ENCODE measurements around the gene PCDHGA1. TPM values are rescaled to one million over a fixed set of nuclear protein-coding genes. Genes with fewer than 3 reads are reported as not detected.

PCDHGA1 gene
- polyA plus RNA-seq, 3 donors, result not detected

DNA sequence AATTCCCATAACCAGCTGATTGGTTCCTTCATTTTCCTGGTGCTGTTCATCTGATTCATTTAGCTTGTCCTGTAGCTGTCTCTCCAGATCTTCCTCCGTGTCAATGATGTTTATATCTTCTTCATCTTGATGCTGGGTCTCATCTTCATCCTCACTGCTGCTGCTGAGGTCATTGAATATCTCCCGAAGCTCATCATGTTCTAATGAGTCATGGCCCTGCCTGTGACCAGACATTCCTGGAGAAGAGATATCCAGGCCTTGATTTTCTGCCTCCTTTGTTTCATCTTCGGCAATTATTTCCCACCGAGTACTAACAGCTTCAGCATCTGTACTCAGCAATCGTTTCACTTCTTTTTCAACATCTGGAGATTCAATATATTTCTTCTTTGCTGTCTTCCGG lies 11.1 kb upstream of the PCDHGA1 start:
- peaks cover 16% of the 10 kb centered on the region for H3K4me1 Mint-ChIP-seq
- peak overlapping the region in 1 of 7 donors; percentile 69 for H3K27ac Mint-ChIP-seq
- H3K27me3 Mint-ChIP-seq (ENCODE audit: low read depth in 3 of 3), result peaks cover 2 to 6% (median 5%) of the 10 kb centered on the region in 3 donors
- intact Hi-C loops (cut with micrococcal nuclease), result no loop called here
- H3K9me3 Mint-ChIP-seq, result peaks cover 48 to 92% (median 90%) of the 10 kb centered on the region in 7 donors
- H3K27ac ChIP-seq (ENCODE audit: low read depth in 1 of 2, low read length in 2 of 2), result no peak overlapping the region
- H3K36me3 Mint-ChIP-seq, result peaks cover 14 to 34% of the 10 kb centered on the region in 2 donors
- peaks cover 0 to 20% of the 10 kb centered on the region in 2 donors for H3K36me3 ChIP-seq (replicated peaks in 1 of 2; ENCODE audit: control insufficient read depth in 1 of 2, insufficient read depth in 2 of 2, low read length in 2 of 2)
- H3K4me3 Mint-ChIP-seq, result no peak overlapping the region
- peaks cover 62 to 88% of the 10 kb centered on the region in 2 donors for H3K9me3 ChIP-seq (replicated peaks in 1 of 2; ENCODE audit: control insufficient read depth in 1 of 2, insufficient read depth in 1 of 2, low read length in 2 of 2)
- no peak overlapping the region for H2AFZ ChIP-seq (ENCODE audit: insufficient read depth, low read depth, low read length, poor library complexity, severe bottlenecking)
- DNase-seq, result no peak
- peaks cover 16% of the 10 kb centered on the region for H3K79me2 ChIP-seq (ENCODE audit: insufficient read depth, low read length)
- H3K9ac ChIP-seq (ENCODE audit: insufficient read depth, low read length, poor library complexity, severe bottlenecking), result no peak overlapping the region
- 98% methylated on average over 5 of the region's 6 CpGs for WGBS (ENCODE audit: insufficient coverage)
- H3K27me3 ChIP-seq (ENCODE audit: control insufficient read depth in 2 of 2, insufficient read depth in 2 of 2, low read length in 2 of 2), result peaks cover 0 to 2% of the 10 kb centered on the region in 2 donors
- peak overlapping the region in 1 of 3 experiments; percentile 92 for H3K4me3 ChIP-seq (replicated peaks in 1 of 3; ENCODE audit: low read depth in 2 of 3, low read length in 3 of 3)
- H3K4me2 ChIP-seq (replicated peaks; ENCODE audit: extremely low read depth, low read length, poor library complexity, severe bottlenecking), result no peak overlapping the region
- H4K20me1 ChIP-seq (ENCODE audit: insufficient read depth, low read length), result no peaks in the 10 kb centered on the region
- H3K4me1 ChIP-seq (ENCODE audit: control insufficient read depth in 1 of 2, insufficient read depth in 2 of 2, low read length in 2 of 2), result peaks cover 11 to 16% of the 10 kb centered on the region in 2 donors
- TF ChIP-seq, protein P1, sequence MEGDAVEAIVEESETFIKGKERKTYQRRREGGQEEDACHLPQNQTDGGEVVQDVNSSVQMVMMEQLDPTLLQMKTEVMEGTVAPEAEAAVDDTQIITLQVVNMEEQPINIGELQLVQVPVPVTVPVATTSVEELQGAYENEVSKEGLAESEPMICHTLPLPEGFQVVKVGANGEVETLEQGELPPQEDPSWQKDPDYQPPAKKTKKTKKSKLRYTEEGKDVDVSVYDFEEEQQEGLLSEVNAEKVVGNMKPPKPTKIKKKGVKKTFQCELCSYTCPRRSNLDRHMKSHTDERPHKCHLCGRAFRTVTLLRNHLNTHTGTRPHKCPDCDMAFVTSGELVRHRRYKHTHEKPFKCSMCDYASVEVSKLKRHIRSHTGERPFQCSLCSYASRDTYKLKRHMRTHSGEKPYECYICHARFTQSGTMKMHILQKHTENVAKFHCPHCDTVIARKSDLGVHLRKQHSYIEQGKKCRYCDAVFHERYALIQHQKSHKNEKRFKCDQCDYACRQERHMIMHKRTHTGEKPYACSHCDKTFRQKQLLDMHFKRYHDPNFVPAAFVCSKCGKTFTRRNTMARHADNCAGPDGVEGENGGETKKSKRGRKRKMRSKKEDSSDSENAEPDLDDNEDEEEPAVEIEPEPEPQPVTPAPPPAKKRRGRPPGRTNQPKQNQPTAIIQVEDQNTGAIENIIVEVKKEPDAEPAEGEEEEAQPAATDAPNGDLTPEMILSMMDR (IDR thresholded peaks at IDR 0.05), result no peak

DNA sequence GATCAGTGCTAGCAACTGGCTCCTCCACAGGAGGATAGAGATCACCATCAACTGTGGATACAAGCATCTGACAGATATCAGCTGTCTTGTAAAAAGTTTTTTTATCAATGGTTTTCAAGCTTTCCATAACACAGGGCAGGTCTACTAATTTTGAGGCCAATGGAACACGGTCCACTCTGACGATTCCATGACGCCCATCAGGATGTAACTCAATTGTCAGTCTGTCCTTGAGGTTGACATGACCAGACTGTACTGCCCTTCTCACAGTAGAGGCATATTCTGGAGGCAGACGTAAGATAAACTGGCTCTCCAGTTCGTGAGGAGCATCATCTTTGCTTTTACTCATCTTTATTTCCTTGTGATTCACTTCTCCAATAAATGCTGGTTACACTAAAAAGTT lies 10.6 kb upstream of the PCDHGA1 start:
- intact Hi-C loops (cut with micrococcal nuclease), result loop anchor here in 1 of 2 donors (2.0 to 5.0 kb wide), 2 partner anchors 203 to 245 kb away; no protein-coding TSS in a partner anchor

More for the DNA sequence above, 10.6 kb upstream of the PCDHGA1 start:
- H3K36me3 Mint-ChIP-seq, result peaks cover 14 to 34% of the 10 kb centered on the region in 2 donors
- Histone ChIP-seq H3K4me1 (ENCODE audit: control insufficient read depth in 1 of 2, insufficient read depth in 2 of 2, low read length in 2 of 2) (peaks cover 11 to 16% of the 10 kb centered on the region in 2 donors), H3K4me2 (replicated peaks; ENCODE audit: extremely low read depth, low read length, poor library complexity, severe bottlenecking) (peak overlapping the region; percentile 74), H3K9me3 (replicated peaks in 1 of 2; ENCODE audit: control insufficient read depth in 1 of 2, insufficient read depth in 1 of 2, low read length in 2 of 2) (peaks cover 62 to 87% of the 10 kb centered on the region in 2 donors), H3K36me3 (replicated peaks in 1 of 2; ENCODE audit: control insufficient read depth in 1 of 2, insufficient read depth in 2 of 2, low read length in 2 of 2) (peaks cover 0 to 20% of the 10 kb centered on the region in 2 donors), H3K4me3 (replicated peaks in 1 of 3; ENCODE audit: low read depth in 2 of 3, low read length in 3 of 3) (peak overlapping the region in 2 of 3 experiments; percentile 79 to 92), H2AFZ (ENCODE audit: insufficient read depth, low read depth, low read length, poor library complexity, severe bottlenecking) (no peak overlapping the region), H3K79me2 (ENCODE audit: insufficient read depth, low read length) (peaks cover 16% of the 10 kb centered on the region), H3K27ac (ENCODE audit: low read depth in 1 of 2, low read length in 2 of 2) (peak overlapping the region in 1 of 2 donors; percentile 92), H4K20me1 (ENCODE audit: insufficient read depth, low read length) (no peaks in the 10 kb centered on the region), H3K27me3 (ENCODE audit: control insufficient read depth in 2 of 2, insufficient read depth in 2 of 2, low read length in 2 of 2) (peaks cover 0 to 2% of the 10 kb centered on the region in 2 donors), H3K9ac (ENCODE audit: insufficient read depth, low read length, poor library complexity, severe bottlenecking) (no peak overlapping the region)
- WGBS (ENCODE audit: insufficient coverage), result 93% methylated on average over 4 of the region's 5 CpGs
- peaks cover 2 to 6% (median 5%) of the 10 kb centered on the region in 3 donors for H3K27me3 Mint-ChIP-seq (ENCODE audit: low read depth in 3 of 3)
- no peak for DNase-seq
- H3K27ac Mint-ChIP-seq, result peak overlapping the region in 2 of 7 donors; percentile 98 to 99
- peaks cover 16% of the 10 kb centered on the region for H3K4me1 Mint-ChIP-seq
- peak overlapping the region; percentile 89 to 96 for H3K4me3 Mint-ChIP-seq
- H3K9me3 Mint-ChIP-seq, result peaks cover 48 to 92% (median 87%) of the 10 kb centered on the region in 7 donors
- TF ChIP-seq, protein P1 (IDR thresholded peaks at IDR 0.05), result no peak

Measured in CD14-positive monocyte (primary cell).